GM18511 (cell line): ENCODE results near the gene ZYG11A.
A peak's percentile ranks its signal among the peaks of the same experiment; 100 is the strongest.

Experiments used
- ATAC-seq: cut with Tn5 transposase; IDR thresholded peaks from one replicate; pipeline ENCODE4 v1.9.1; 2021; ENCODE audit warnings: mild to moderate bottlenecking, moderate library complexity; ENCODE audit not compliant: unreplicated experiment

ZYG11A gene

GRCh38 chr1:52917156-52917555 lies 74.6 kb downstream of the ZYG11A start:
- no peak for ATAC-seq

- no peak for ATAC-seq
Observed at GRCh38 chr1:52917581-52917980, 75.0 kb downstream of the ZYG11A start.

GRCh38 chr1:52918201-52918600 lies 75.6 kb downstream of the ZYG11A start:
- ATAC-seq = no peak

- no peak for ATAC-seq
Observed at GRCh38 chr1:52919051-52919722, 76.6 kb downstream of the ZYG11A start.

GRCh38 chr1:52919723-52920483 lies 77.3 kb downstream of the ZYG11A start:
- no peak for ATAC-seq

GRCh38 chr1:52920791-52921291 lies 78.3 kb downstream of the ZYG11A start:
- ATAC-seq = no peak

GRCh38 chr1:52925571-52926005 lies 83.0 kb downstream of the ZYG11A start:
- no peak for ATAC-seq

- peak; percentile 42 for ATAC-seq
Observed at GRCh38 chr1:52926864-52927211, 84.3 kb downstream of the ZYG11A start.

- ATAC-seq = peak; percentile 82
Observed at GRCh38 chr1:52927212-52928014, 84.9 kb downstream of the ZYG11A start, which contains the start of gene SCP2. Gene SCP2 (plus strand): TSS chr1:52927276. CDS start chr1:52927397, 121 bp downstream.

- peak; percentile 19 for ATAC-seq
Observed at GRCh38 chr1:52928015-52928404, 85.5 kb downstream of the ZYG11A start.

GRCh38 chr1:52929019-52929418 lies 86.5 kb downstream of the ZYG11A start:
- ATAC-seq = no peak

- ATAC-seq = no peak
Observed at GRCh38 chr1:52937433-52938182, 95.0 kb downstream of the ZYG11A start.

- no peak for ATAC-seq
Observed at GRCh38 chr1:52938183-52938451, 95.6 kb downstream of the ZYG11A start.

GRCh38 chr1:52943876-52944416 lies 101.4 kb downstream of the ZYG11A start:
- no peak for ATAC-seq

- no peak for ATAC-seq
Observed at GRCh38 chr1:52944566-52944965, 102.0 kb downstream of the ZYG11A start.
